ENCODE measurements around the gene MAGI2. TPM values are rescaled to one million over a fixed set of nuclear protein-coding genes. Genes with fewer than 3 reads are reported as not detected.

The MAGI2 gene
- total and polyA plus RNA-seq, 4 donors = 0.37 to 4.1 (median 1.4) TPM

GRCh38 chr7:78055599-78055998 is 1397.9 kb downstream of the MAGI2 start:
- Histone ChIP-seq H3K4me1 (ENCODE audit: control insufficient read depth in 4 of 4, insufficient read depth in 4 of 4, low read length in 3 of 4) (no peaks in the 10 kb centered on the region), H3K9me3 (ENCODE audit: control insufficient read depth in 4 of 4, low read length in 3 of 4) (no peaks in the 10 kb centered on the region), H3K36me3 (ENCODE audit: control insufficient read depth in 4 of 4, insufficient read depth in 3 of 4, low read depth in 1 of 4, low read length in 3 of 4) (no peaks in the 10 kb centered on the region), H3K4me3 (ENCODE audit: low read depth in 1 of 3, low read length in 3 of 3) (no peak overlapping the region), H3K9ac (ENCODE audit: low read depth in 1 of 2, low read length in 2 of 2) (no peak overlapping the region), H3K27me3 (ENCODE audit: control insufficient read depth in 4 of 4, insufficient read depth in 4 of 4, low read length in 3 of 4) (no peaks in the 10 kb centered on the region), H3K27ac (ENCODE audit: low read depth in 1 of 2, low read length in 2 of 2) (no peak overlapping the region)
- no peak for TF ChIP-seq ZBTB33 (IDR thresholded peaks at IDR 0.05)
- TF ChIP-seq TAF1 (conservative IDR thresholded peaks at IDR 0.05) = no peak
- no peak for TF ChIP-seq ATF3 (IDR thresholded peaks at IDR 0.05)
- TF ChIP-seq MAX (IDR thresholded peaks at IDR 0.05) = no peak
- 95% methylated on average over 1 of the region's 1 CpG for WGBS
- DNase-seq (ENCODE audit: low spot score) = no peak

- Histone ChIP-seq H3K27ac (ENCODE audit: low read depth in 1 of 2, low read length in 2 of 2) (no peak overlapping the region), H3K27me3 (ENCODE audit: control insufficient read depth in 4 of 4, insufficient read depth in 4 of 4, low read length in 3 of 4) (no peaks in the 10 kb centered on the region), H3K9me3 (ENCODE audit: control insufficient read depth in 4 of 4, low read length in 3 of 4) (no peaks in the 10 kb centered on the region), H3K4me1 (ENCODE audit: control insufficient read depth in 4 of 4, insufficient read depth in 4 of 4, low read length in 3 of 4) (no peaks in the 10 kb centered on the region), H3K9ac (ENCODE audit: low read depth in 1 of 2, low read length in 2 of 2) (no peak overlapping the region), H3K4me3 (ENCODE audit: low read depth in 1 of 3, low read length in 3 of 3) (no peak overlapping the region), H3K36me3 (ENCODE audit: control insufficient read depth in 4 of 4, insufficient read depth in 3 of 4, low read depth in 1 of 4, low read length in 3 of 4) (no peaks in the 10 kb centered on the region)
- WGBS = 70% methylated on average over 3 of the region's 3 CpGs
- no peak for TF ChIP-seq FOXA2 (IDR thresholded peaks at IDR 0.05)
- TF ChIP-seq CTCF (IDR thresholded peaks at IDR 0.05; ENCODE audit: low read depth, low read length, missing input control) = no peak
- no peak for TF ChIP-seq HNF4A (conservative IDR thresholded peaks at IDR 0.05)
- TF ChIP-seq MAX (IDR thresholded peaks at IDR 0.05) = no peak
- no peak for TF ChIP-seq YY1 (IDR thresholded peaks at IDR 0.05)
- no peak for TF ChIP-seq ZBTB33 (IDR thresholded peaks at IDR 0.05)
- no peak for TF ChIP-seq RAD21 (IDR thresholded peaks at IDR 0.05)
- no peak for TF ChIP-seq EGR1 (IDR thresholded peaks at IDR 0.05; ENCODE audit: low read depth in 2 of 2)
- TF ChIP-seq ATF3 (IDR thresholded peaks at IDR 0.05) = no peak
- no peak for DNase-seq (ENCODE audit: low spot score)
Observed at GRCh38 chr7:78055001-78055573, 1398.4 kb downstream of the MAGI2 start.

Measured in liver (tissue), 9 donors.